ENCODE results near the gene RFNG.

RFNG gene

DNA sequence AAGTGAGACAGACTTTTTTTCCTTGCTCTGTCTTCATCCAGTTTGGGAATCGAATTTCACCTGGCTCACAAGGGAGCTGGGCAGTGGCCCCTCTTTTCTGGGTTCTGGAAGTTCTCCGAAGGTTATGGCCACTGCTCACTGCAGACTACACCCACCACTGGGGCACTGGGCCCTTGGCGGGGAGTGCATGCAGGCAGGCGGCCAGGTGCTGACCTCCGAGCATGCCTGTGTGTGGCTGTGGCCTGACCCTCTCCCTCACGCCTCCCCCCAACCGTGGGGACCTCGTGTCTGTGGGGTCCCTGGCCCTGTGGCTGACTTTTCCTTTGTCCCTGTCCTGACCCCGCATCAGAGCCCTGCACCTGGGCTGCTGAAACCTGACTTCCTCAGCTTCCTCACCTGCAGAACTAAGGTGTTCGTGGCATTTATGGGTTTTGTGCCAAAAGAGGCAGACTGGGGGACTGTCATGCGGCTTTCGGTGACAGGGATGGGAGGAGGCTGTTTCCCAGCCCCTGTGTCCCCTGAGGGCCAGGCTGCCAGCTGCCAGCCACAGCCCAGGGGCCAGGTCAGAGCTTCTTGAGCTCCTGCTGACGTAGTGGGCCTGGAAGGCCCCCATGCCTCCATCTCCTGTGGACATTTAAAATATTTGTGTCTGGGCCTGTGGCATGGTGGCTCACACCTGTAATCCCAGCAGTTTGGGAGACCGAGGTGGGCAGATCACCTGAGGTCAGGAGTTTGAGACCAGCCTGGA is 52.7 kb downstream of the RFNG start:
- Histone ChIP-seq H3K4me3 (ENCODE audit: low read depth, low read length) (no peak overlapping the region), H3K27me3 (ENCODE audit: control insufficient read depth, insufficient read depth, low read length) (no peaks in the 10 kb centered on the region), H3K9ac (ENCODE audit: low read length) (no peak overlapping the region), H3K9me3 (ENCODE audit: control insufficient read depth, insufficient read depth, low read depth, low read length) (no peaks in the 10 kb centered on the region), H3K27ac (ENCODE audit: low read depth, low read length) (no peak overlapping the region), H3K36me3 (ENCODE audit: control insufficient read depth, insufficient read depth, low read length) (peaks cover 10% of the 10 kb centered on the region), H3K4me1 (ENCODE audit: control insufficient read depth, insufficient read depth, low read length) (peaks cover 9% of the 10 kb centered on the region; the same call in 1 of the 2 replicates)

DNA sequence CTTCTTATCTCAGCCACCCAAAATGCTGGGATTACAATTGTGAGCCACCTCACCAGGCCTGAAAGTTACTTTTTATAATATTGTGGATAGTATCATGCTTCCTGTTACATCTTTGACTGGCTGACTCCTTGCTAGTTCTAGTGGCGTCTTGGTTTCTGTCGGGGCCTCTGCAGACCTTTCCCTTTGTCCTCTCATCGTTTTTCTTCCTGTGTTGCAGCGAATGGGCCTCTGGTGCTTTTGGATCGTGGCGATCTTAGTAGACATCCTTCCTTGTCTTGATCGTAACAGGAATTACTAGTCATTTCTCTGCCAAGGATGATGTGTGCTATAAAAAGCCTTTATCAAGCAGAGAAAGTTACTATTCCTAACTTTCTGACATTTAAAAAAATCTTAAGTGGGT is 53.4 kb downstream of the RFNG start:
- Histone ChIP-seq H3K27me3 (ENCODE audit: control insufficient read depth, insufficient read depth, low read length) (no peaks in the 10 kb centered on the region), H3K9ac (ENCODE audit: low read length) (no peak overlapping the region), H3K4me1 (ENCODE audit: control insufficient read depth, insufficient read depth, low read length) (peaks cover 9% of the 10 kb centered on the region; the same call in 1 of the 2 replicates), H3K27ac (ENCODE audit: low read depth, low read length) (no peak overlapping the region), H3K36me3 (ENCODE audit: control insufficient read depth, insufficient read depth, low read length) (peaks cover 10% of the 10 kb centered on the region), H3K9me3 (ENCODE audit: control insufficient read depth, insufficient read depth, low read depth, low read length) (no peaks in the 10 kb centered on the region), H3K4me3 (ENCODE audit: low read depth, low read length) (no peak overlapping the region)
